DMS53 treated with DMSO at 0.1 percent for 48 hours (cell line): ENCODE measurements around the gene DDIT4.

Experiments used
- DNase-seq: peaks from one replicate; lab custom pipeline; 2025; ENCODE audit not compliant: unreplicated experiment; lab: John Stamatoyannopoulos, UW

The DDIT4 gene

GRCh38 chr10:72316386-72316700 lies 42.6 kb downstream of the DDIT4 start:
- DNase-seq, result no peak

GRCh38 chr10:72316748-72317435 lies 43.2 kb downstream of the DDIT4 start:
- DNase-seq, result peak; percentile 22

GRCh38 chr10:72318418-72319262 lies 44.9 kb downstream of the DDIT4 start:
- DNase-seq, result no peak

GRCh38 chr10:72319416-72320254 lies 45.9 kb downstream of the DDIT4 start:
- DNase-seq, result peak; percentile 86

- DNase-seq, result peak; percentile 98
Measured at GRCh38 chr10:72320676-72321247, 47.0 kb downstream of the DDIT4 start.

GRCh38 chr10:72321248-72322029 lies 47.7 kb downstream of the DDIT4 start:
- no peak for DNase-seq

GRCh38 chr10:72322030-72322279 lies 48.2 kb downstream of the DDIT4 start:
- DNase-seq, result no peak

- DNase-seq, result no peak
Measured at GRCh38 chr10:72322280-72323058, 48.7 kb downstream of the DDIT4 start.

GRCh38 chr10:72323108-72323749 lies 49.5 kb downstream of the DDIT4 start:
- no peak for DNase-seq

GRCh38 chr10:72323771-72324191 lies 50.1 kb downstream of the DDIT4 start:
- DNase-seq, result no peak
